Activated naive CD4-positive, alpha-beta T cell treated with anti-CD3 and anti-CD28 coated beads, Interleukin-2, amount 50 U/mL, for 72 hours (primary cell): ENCODE results near the gene LCN9. TPM values are rescaled to one million over a fixed set of nuclear protein-coding genes. Genes with fewer than 3 reads are reported as not detected.
A peak's percentile ranks its signal among the peaks of the same experiment; 100 is the strongest.
"Not testable (repeated sequence)": the region's sequence is repeated elsewhere in the genome, so short reads cannot be mapped to it uniquely, and the experiment has no call there.

ENCODE experiments used
- ATAC-seq, 2 donors: fragments of 150-1000 bp; cut with Tn5 transposase; 2 replicates each; pipeline ENCODE4 v1.10.0; 2021; ENCODE audit warnings: mild to moderate bottlenecking in 2 of 2, moderate library complexity in 2 of 2
- DNase-seq, 2 donors: peaks; one replicate each; pipeline ENCODE4 v3.0.0; 2021 to 2022; ENCODE audit warnings: low spot score in 2 of 2
- H3K27ac Mint-ChIP-seq, 2 donors: one replicate each; pipeline ENCODE4 v1.8.0; 2022; ENCODE audit warnings: mild to moderate bottlenecking in 2 of 2, mixed read lengths in 2 of 2
- H3K36me3 Mint-ChIP-seq, 2 donors: one replicate each; pipeline ENCODE4 v1.8.0; 2022; ENCODE audit warnings: mixed read lengths in 2 of 2
- H3K9me3 Mint-ChIP-seq, 2 donors: one replicate each; pipeline ENCODE4 v1.8.0; 2022; ENCODE audit warnings: mixed read lengths in 2 of 2
- total RNA-seq, 2 donors: library from RNA; stranded (reverse); gene quantifications; one replicate each; pipeline ENCODE4 v1.2.3, GENCODE V29; 2022

LCN9 gene
- total RNA-seq, 2 donors from 2014 or later, result not detected

GRCh38 chr9:135664801-135665794 lies 2.0 kb downstream of the LCN9 start:
- DNase-seq (peak in 1 of 2 donors; percentile 34), ATAC-seq (no peak)
- H3K36me3 Mint-ChIP-seq, result no peaks in the 10 kb centered on the region
- H3K27ac Mint-ChIP-seq, result no peak overlapping the region
- H3K9me3 Mint-ChIP-seq, result no peaks in the 10 kb centered on the region

- Mint-ChIP-seq H3K27ac (no peak overlapping the region), H3K36me3 (no peaks in the 10 kb centered on the region), H3K9me3 (no peaks in the 10 kb centered on the region)
- DNase-seq (peak in 1 of 2 donors; percentile 34), ATAC-seq (no peak)
These were observed 2.7 kb downstream of the LCN9 start for GRCh38 chr9:135665795-135666189.

- ATAC-seq (no peak), DNase-seq (peak in 1 of 2 donors; percentile 41)
- no peaks in the 10 kb centered on the region for H3K36me3 Mint-ChIP-seq
- H3K9me3 Mint-ChIP-seq, result no peaks in the 10 kb centered on the region
- peak overlapping the region in 1 of 2 donors; percentile 76 for H3K27ac Mint-ChIP-seq
These were observed 3.7 kb downstream of the LCN9 start for GRCh38 chr9:135666534-135667462.

GRCh38 chr9:135667463-135668001 lies 4.4 kb downstream of the LCN9 start:
- DNase-seq (peak in 1 of 2 donors; percentile 48), ATAC-seq (no peak)
- no peaks in the 10 kb centered on the region for H3K36me3 Mint-ChIP-seq
- H3K9me3 Mint-ChIP-seq, result no peaks in the 10 kb centered on the region
- no peak overlapping the region for H3K27ac Mint-ChIP-seq

DNA sequence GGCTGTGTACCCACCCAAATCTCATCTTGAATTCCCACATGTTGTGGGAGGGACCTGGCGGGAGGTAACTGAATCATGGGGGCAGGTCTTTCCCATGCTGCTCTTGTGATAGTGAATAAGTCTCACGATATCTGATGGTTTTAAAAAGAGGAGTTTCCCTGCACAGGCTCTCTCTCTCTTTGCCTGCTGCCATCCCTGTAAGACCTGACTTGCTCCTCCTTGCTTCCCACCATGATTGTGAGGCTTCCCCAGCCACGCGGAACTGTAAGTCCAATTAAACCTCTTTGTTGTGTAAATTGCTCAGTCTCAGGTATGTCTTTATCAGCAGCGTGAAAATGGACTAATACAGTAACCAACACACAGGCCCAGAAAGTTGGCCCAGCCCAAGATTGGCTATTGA lies 5.9 kb downstream of the LCN9 start:
- not testable (repeated sequence) for H3K36me3 Mint-ChIP-seq, H3K9me3 Mint-ChIP-seq, H3K27ac Mint-ChIP-seq, ATAC-seq
- DNase-seq, result peak in 1 of 2 donors; percentile 31

- ATAC-seq, result no peak
These were observed 6.6 kb downstream of the LCN9 start for GRCh38 chr9:135669616-135670285.

DNA sequence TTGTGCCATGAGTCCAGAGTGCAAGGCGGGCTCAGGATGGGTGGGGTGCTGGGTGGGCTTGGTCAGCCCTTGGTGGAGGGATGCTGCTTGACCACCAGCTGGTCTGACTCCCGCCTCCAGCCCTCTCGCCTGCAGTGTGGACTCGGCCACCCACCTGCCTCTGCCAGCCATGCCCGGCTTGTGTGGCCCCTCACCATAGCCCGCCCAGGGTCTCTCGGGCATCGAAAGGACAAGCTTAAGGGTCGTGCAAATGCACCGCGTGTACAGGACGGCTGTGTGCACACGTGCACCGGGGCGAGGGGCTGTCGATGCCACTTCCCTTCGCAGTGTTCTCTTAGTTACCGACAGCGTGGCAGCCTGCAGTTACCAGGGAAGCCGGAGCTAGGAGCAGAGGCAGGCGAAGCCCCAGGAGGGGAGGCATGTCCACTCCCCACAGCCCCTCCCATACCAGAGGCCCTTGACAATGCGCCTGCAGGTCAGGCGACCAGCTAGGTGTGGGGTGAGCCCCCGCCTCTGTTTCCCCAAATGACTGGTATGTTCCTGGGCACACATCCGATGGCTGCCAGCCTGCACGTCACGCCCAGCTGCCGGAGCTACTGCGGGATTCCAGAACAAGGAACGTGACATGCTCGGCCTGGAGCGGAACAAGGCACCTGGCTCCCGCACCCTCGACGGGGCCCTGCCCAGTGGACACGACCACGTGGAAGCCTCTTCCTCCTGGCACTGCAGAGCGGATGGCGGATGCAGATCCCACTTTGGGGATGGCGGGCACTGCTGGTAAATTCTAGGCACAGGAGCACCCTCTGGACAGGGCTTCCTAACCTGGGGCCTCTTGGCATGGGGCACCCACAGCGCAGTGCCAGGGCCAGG lies 7.8 kb downstream of the LCN9 start:
- ATAC-seq, result no peak
- Mint-ChIP-seq H3K36me3 (no peaks in the 10 kb centered on the region), H3K9me3 (no peaks in the 10 kb centered on the region), H3K27ac (no peak overlapping the region)
- DNase-seq, result peak in 1 of 2 donors; percentile 39

More at GRCh38 chr9:135669616-135670285, 6.6 kb downstream of the LCN9 start:
- no peaks in the 10 kb centered on the region for H3K9me3 Mint-ChIP-seq
- peak in 1 of 2 donors; percentile 18 for DNase-seq
- H3K27ac Mint-ChIP-seq, result no peak overlapping the region
- no peaks in the 10 kb centered on the region for H3K36me3 Mint-ChIP-seq

DNA sequence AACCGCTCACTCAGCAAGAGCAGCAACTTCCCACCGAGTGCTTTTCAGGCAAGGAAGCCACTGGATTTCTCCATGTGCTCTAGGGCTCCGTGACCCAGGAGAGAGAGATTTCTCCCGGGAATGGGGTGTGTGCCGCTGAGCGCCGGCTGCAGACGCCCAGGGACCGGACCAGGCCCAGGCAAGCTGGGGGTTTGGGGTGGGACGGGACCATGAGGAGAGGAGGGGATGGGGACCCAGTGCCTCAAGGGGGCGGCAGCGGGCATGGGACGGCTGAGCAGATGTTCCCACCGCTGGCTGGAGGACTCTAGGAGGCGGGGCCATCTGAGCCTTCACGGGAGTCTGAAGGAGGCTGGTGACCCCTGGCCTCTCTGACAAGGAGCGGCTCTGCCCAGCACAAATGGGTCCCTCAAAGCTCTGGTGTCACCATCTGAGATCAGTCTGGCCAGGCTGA lies 8.5 kb downstream of the LCN9 start:
- ATAC-seq (no peak), DNase-seq (no peak)
- Mint-ChIP-seq H3K36me3 (no peaks in the 10 kb centered on the region), H3K9me3 (no peaks in the 10 kb centered on the region), H3K27ac (no peak overlapping the region)

GRCh38 chr9:135672786-135673185 lies 9.7 kb downstream of the LCN9 start:
- H3K27ac Mint-ChIP-seq, H3K9me3 Mint-ChIP-seq, H3K36me3 Mint-ChIP-seq, DNase-seq, ATAC-seq: not testable (repeated sequence)

DNA sequence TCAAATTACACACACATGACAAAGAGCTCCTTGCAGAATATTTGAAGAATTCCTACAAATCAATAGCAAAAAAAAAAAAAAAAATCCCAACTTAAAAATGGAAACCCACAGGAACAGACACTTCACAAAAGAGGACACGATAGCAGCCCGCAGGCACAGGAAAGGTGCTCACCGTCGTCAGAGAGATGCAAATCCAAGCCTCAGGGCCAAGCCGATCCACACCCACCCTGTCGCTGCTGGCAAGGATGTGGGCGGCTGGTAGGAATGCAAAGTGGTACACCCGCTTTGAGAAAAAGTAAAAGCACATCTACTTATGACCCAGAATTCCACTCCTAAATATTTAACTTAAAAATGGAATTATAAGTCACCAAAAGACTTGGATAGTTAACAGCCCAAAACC lies 10.8 kb downstream of the LCN9 start:
- no peak for ATAC-seq
- DNase-seq, result no peak
- Mint-ChIP-seq H3K9me3 (no peaks in the 10 kb centered on the region), H3K27ac (no peak overlapping the region), H3K36me3 (no peaks in the 10 kb centered on the region)

DNA sequence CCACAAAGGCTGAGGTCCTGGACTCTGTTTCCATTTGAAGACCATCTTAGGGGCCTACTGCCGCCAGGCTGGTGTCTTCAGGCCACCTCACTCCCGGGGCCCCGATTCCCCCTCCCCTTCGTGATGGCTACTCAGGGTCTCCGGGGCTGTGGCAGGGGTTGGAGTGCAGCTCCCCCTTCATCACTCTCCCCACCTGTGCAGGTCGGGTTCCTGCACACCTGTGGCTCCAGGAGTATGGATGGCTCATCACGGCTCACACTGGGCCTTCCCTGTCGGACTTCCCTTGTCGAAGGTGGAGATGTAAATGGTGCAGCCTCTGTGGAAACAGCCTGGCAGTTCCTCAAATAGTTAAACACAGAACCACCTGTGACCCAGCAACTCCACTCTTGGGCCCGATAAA lies 11.9 kb downstream of the LCN9 start:
- Mint-ChIP-seq H3K27ac (no peak overlapping the region), H3K9me3 (no peaks in the 10 kb centered on the region), H3K36me3 (no peaks in the 10 kb centered on the region)
- DNase-seq (no peak), ATAC-seq (no peak)

- Mint-ChIP-seq H3K9me3 (no peaks in the 10 kb centered on the region), H3K27ac (no peak overlapping the region), H3K36me3 (no peaks in the 10 kb centered on the region)
- DNase-seq (no peak), ATAC-seq (no peak)
These were observed 13.8 kb downstream of the LCN9 start for GRCh38 chr9:135676891-135677290.

DNA sequence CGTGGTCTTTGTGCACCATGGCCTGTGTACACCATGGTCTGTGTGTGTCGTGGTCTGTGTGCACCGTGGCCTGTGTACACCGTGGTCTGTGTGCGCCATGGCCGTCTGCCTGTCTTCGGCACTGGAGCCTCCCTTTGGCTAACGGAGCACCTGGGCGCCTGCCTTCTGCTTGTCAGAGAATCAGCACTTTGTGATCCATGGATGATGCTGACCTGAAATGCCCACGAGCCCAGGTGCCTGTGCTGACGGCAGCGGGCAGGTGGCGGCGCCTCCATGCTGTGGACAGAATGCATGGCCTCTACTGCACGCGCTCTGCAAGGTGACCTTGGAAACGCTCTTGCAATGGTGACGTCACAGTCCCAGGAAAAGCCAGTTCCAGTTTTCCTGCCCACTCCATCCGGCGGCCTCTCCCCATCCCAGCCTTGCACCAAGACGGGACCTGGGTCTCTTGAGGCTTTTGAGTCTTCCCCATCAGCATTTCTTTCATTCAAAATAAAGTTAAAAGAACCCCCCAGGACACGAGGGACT lies 14.6 kb downstream of the LCN9 start:
- ATAC-seq (no peak), DNase-seq (no peak)
- Mint-ChIP-seq H3K27ac (no peak overlapping the region), H3K36me3 (no peaks in the 10 kb centered on the region), H3K9me3 (no peaks in the 10 kb centered on the region)

GRCh38 chr9:135678236-135679017 lies 15.3 kb downstream of the LCN9 start:
- DNase-seq (no peak), ATAC-seq (no peak)
- Mint-ChIP-seq H3K36me3 (no peaks in the 10 kb centered on the region), H3K9me3 (no peaks in the 10 kb centered on the region), H3K27ac (no peak overlapping the region)

DNA sequence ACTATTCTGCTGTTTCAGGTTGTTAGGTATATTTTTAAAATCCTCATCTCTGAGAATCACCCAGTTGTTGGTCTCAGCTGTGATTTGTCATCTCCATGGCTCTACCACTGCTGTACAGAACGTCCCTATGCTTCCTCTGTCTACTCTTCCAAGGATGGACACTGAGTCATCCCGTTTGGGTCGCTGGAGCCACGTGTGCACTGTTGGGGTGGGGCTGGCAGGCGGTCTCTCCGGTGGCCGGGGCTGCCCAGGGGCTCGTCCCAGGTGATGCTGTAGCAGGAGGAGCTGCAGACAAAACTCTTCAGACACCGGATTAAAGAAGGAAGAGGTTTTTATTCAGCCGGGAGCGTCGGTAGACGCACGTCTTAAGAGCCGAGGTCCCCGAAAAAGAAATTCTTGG lies 16.9 kb downstream of the LCN9 start:
- Mint-ChIP-seq H3K9me3 (no peaks in the 10 kb centered on the region), H3K27ac (no peak overlapping the region), H3K36me3 (no peaks in the 10 kb centered on the region)
- no peak for DNase-seq
- ATAC-seq, result no peak
